Mesendoderm (in vitro differentiated cells): ENCODE results near the gene IFT52.

Experiments used
- DNase-seq: peaks from one replicate; pipeline ENCODE4 v3.0.0; 2013
- H2AK5ac ChIP-seq: 2 replicates; pipeline ENCODE4 v1.6.1; 2013; ENCODE audit warnings: low read length, inconsistent platforms
- H2BK120ac ChIP-seq: 2 replicates; pipeline ENCODE4 v1.6.1; 2013; ENCODE audit warnings: low read depth, mild to moderate bottlenecking, low read length, moderate library complexity, mixed read lengths
- H2BK15ac ChIP-seq: replicated peaks from 2 replicates; pipeline ENCODE4 v1.6.1; 2013; ENCODE audit warnings: low read depth, mild to moderate bottlenecking, moderate library complexity
- H2BK5ac ChIP-seq: 2 replicates; pipeline ENCODE4 v1.6.1; 2013; ENCODE audit warnings: low read length, inconsistent platforms
- H3K18ac ChIP-seq: 2 replicates; pipeline ENCODE4 v1.6.1; 2013; ENCODE audit warnings: mild to moderate bottlenecking, low read length, mixed read lengths
- H3K23ac ChIP-seq: one replicate; pipeline ENCODE4 v1.6.1; 2013; ENCODE audit warnings: low read length
- H3K27ac ChIP-seq: 2 replicates; pipeline ENCODE4 v1.5.1; 2013; ENCODE audit warnings: low read depth, mild to moderate bottlenecking, inconsistent platforms, low read length, moderate library complexity
- H3K27me3 ChIP-seq: 2 replicates; pipeline ENCODE4 v1.6.1; 2013; ENCODE audit warnings: low read length, control low read depth, mild to moderate bottlenecking, inconsistent platforms; ENCODE audit not compliant: insufficient read depth, poor library complexity
- H3K36me3 ChIP-seq: 2 replicates; pipeline ENCODE4 v1.6.1; 2013; ENCODE audit warnings: low read length, inconsistent platforms; ENCODE audit not compliant: control insufficient read depth, insufficient read depth
- H3K4ac ChIP-seq: one replicate; pipeline ENCODE4 v1.6.1; 2013; ENCODE audit warnings: low read depth, mild to moderate bottlenecking, low read length, moderate library complexity
- H3K4me1 ChIP-seq: 2 replicates; pipeline ENCODE4 v1.6.1; 2013; ENCODE audit warnings: low read depth, low read length, inconsistent platforms; ENCODE audit not compliant: control insufficient read depth
- H3K4me2 ChIP-seq: 2 replicates; pipeline ENCODE4 v1.6.1; 2013; ENCODE audit warnings: low read length
- H3K4me3 ChIP-seq: 2 replicates; pipeline ENCODE4 v1.5.1; 2013; ENCODE audit warnings: mild to moderate bottlenecking, low read length
- H3K56ac ChIP-seq: one replicate; pipeline ENCODE4 v1.6.1; 2013; ENCODE audit warnings: low read length
- H3K79me1 ChIP-seq: 2 replicates; pipeline ENCODE4 v1.6.1; 2013; ENCODE audit warnings: low read length, inconsistent platforms
- H3K79me2 ChIP-seq: 2 replicates; pipeline ENCODE4 v1.6.1; 2013; ENCODE audit warnings: mild to moderate bottlenecking, low read length; ENCODE audit not compliant: control insufficient read depth, insufficient read depth
- H3K9ac ChIP-seq: 2 replicates; pipeline ENCODE4 v1.6.1; 2013; ENCODE audit warnings: low read length, inconsistent platforms
- H4K5ac ChIP-seq: one replicate; pipeline ENCODE4 v1.6.1; 2013; ENCODE audit warnings: low read length
- H4K8ac ChIP-seq: one replicate; pipeline ENCODE4 v1.6.1; 2013; ENCODE audit warnings: low read depth, mild to moderate bottlenecking, control low read depth, low read length, moderate library complexity
- WGBS: extraction: QIAGEN DNeasy Blood & Tissue Kit; methylation state at CpG from one replicate; pipeline ENCODE4 v1.1.7; 2013; ENCODE audit warnings: low lambda C conversion rate, missing lambda C conversion rate; ENCODE audit not compliant: insufficient coverage; ENCODE audit errors: extremely low coverage; 5-methylcytosine and 5-hydroxymethylcytosine counted together

The IFT52 gene

DNA sequence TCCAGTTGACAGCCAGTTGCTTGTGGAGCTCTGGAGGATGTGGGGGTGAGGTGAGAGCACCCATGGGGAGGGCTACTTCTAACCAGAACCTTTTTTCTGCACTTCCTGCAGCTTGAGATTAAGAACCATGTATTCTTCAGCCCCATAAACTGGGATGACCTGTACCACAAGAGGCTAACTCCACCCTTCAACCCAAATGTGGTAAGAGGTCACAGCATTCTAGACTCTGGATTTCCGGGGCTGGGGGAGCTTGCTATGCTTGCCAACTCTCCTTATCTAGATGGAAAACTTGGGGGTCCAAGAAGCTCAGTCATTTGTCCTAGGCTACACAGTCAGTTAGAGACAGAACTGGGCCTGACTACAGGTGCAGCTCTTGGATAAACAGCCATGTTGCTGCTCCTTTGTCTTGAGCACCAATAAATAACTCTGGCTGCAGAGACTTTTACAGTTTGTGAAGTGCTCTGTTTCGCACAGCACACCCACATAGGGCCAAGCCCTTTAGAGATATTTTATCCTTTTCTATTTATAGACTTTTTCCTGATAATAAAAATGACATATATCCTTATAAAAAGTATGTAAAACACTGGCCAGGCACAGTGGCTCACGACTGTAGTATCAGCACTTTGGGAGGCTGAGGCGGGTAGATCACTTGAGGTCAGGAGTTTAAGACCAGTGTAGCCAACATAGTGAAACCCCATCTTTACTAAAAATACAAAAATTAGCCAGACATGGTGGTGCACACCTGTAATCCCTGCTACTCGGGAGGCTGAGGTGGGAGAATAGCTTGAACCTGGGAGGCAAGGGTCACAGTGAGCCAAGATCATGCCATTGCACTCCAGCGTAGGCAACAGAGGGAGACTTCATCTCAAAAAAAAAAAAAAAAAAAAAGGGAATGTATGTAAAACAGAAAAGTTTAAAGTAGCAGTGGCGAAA, 10.6 kb upstream of the IFT52 start:
- H3K4me2 ChIP-seq, result no peak overlapping the region
- no peaks in the 10 kb centered on the region for H3K36me3 ChIP-seq
- no peak overlapping the region for H2BK15ac ChIP-seq
- no peak overlapping the region for H3K18ac ChIP-seq
- H3K27me3 ChIP-seq, result no peaks in the 10 kb centered on the region
- no peak overlapping the region for H4K8ac ChIP-seq
- WGBS, result no CpG with 5 or more reads among the region's 7 CpGs
- no peak overlapping the region for H2AK5ac ChIP-seq
- H3K79me2 ChIP-seq, result no peaks in the 10 kb centered on the region
- no peaks in the 10 kb centered on the region for H3K4me1 ChIP-seq
- no peak overlapping the region for H4K5ac ChIP-seq
- no peak overlapping the region for H2BK5ac ChIP-seq
- H3K4me3 ChIP-seq, result no peak overlapping the region
- no peaks in the 10 kb centered on the region for H3K79me1 ChIP-seq
- no peak overlapping the region for H3K23ac ChIP-seq
- H3K9ac ChIP-seq, result no peak overlapping the region
- H3K27ac ChIP-seq, result no peak overlapping the region
- H2BK120ac ChIP-seq, result no peak overlapping the region
- H3K56ac ChIP-seq, result no peak overlapping the region
- DNase-seq, result no peak
- H3K4ac ChIP-seq, result no peak overlapping the region

DNA sequence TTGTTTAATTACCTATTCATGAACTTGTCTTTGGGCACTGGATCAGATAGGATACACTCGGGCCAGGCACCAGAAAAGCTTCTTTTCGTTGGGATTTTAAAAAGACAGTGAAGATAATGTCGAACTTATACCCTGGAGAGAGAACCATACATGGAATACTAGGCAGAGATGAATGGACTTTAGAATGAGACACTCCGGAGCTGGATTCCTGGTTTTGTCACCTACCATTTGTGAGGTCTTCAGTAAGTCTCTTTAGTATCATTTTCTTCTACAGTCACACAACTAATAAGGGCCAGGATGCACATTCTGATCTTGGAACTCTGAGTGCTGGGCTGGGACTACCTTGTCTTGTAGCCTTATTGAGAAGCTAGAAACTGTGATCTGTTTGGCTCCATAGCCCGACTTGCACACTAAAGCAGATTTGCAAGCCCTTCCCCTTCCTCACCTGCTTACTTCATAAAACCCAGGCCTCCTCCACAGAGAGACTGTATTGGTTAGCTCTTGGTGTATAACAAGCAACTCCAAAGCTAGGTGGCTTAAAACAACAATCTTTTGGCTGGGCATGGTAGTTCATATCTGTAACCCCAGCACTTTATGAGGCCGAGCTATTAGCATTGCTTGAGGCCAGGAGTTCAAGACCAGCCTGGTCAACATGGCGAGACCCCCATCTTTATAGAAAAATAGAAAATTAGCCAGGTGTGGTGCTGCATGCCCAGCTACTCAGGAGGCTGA, 7.4 kb upstream of the IFT52 start:
- Histone ChIP-seq H3K4me2 (no peak overlapping the region), H3K27me3 (no peaks in the 10 kb centered on the region), H2BK120ac (no peak overlapping the region), H3K18ac (no peak overlapping the region), H3K79me2 (no peaks in the 10 kb centered on the region), H4K5ac (no peak overlapping the region), H2BK5ac (no peak overlapping the region), H2AK5ac (no peak overlapping the region), H3K9ac (no peak overlapping the region), H3K36me3 (no peaks in the 10 kb centered on the region), H3K79me1 (no peaks in the 10 kb centered on the region), H3K4ac (no peak overlapping the region), H3K56ac (no peak overlapping the region), H3K27ac (no peak overlapping the region), H3K4me3 (no peak overlapping the region), H3K23ac (no peak overlapping the region), H4K8ac (no peak overlapping the region), H2BK15ac (no peak overlapping the region), H3K4me1 (no peaks in the 10 kb centered on the region)
- no peak for DNase-seq
- no CpG with 5 or more reads among the region's 7 CpGs for WGBS

DNA sequence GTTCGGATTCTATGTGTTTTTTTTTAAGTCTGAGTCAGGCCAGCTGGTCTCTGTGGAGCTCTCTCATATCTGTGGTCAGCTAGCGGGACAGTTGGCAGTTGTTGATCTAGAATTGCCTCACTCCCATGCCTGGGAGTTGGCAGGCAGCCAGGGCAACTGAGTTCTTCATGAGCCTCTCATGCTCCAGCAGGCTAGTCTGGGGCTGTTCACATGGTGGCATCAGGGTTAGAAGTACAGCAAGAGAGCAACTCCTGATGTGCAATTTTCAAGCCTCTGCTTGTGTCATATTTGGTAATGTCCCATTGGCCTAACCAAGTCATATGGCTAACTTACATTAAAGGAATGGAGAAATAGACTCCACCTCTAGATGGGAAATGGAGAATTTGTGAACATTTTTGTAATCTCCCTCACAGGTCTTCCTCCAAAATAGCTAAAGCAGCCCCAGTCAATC, 6.7 kb upstream of the IFT52 start:
- no peak overlapping the region for H2BK5ac ChIP-seq
- no peaks in the 10 kb centered on the region for H3K79me2 ChIP-seq
- H3K27me3 ChIP-seq, result no peaks in the 10 kb centered on the region
- no CpG with 5 or more reads among the region's 2 CpGs for WGBS
- H3K36me3 ChIP-seq, result no peaks in the 10 kb centered on the region
- H3K18ac ChIP-seq, result no peak overlapping the region
- H2AK5ac ChIP-seq, result no peak overlapping the region
- H2BK120ac ChIP-seq, result no peak overlapping the region
- no peak overlapping the region for H2BK15ac ChIP-seq
- H3K79me1 ChIP-seq, result no peaks in the 10 kb centered on the region
- no peak overlapping the region for H4K8ac ChIP-seq
- no peaks in the 10 kb centered on the region for H3K4me1 ChIP-seq
- no peak overlapping the region for H3K4me3 ChIP-seq
- H3K27ac ChIP-seq, result no peak overlapping the region
- no peak for DNase-seq
- no peak overlapping the region for H3K56ac ChIP-seq
- no peak overlapping the region for H3K23ac ChIP-seq
- H4K5ac ChIP-seq, result no peak overlapping the region
- no peak overlapping the region for H3K9ac ChIP-seq
- no peak overlapping the region for H3K4ac ChIP-seq
- H3K4me2 ChIP-seq, result no peak overlapping the region

DNA sequence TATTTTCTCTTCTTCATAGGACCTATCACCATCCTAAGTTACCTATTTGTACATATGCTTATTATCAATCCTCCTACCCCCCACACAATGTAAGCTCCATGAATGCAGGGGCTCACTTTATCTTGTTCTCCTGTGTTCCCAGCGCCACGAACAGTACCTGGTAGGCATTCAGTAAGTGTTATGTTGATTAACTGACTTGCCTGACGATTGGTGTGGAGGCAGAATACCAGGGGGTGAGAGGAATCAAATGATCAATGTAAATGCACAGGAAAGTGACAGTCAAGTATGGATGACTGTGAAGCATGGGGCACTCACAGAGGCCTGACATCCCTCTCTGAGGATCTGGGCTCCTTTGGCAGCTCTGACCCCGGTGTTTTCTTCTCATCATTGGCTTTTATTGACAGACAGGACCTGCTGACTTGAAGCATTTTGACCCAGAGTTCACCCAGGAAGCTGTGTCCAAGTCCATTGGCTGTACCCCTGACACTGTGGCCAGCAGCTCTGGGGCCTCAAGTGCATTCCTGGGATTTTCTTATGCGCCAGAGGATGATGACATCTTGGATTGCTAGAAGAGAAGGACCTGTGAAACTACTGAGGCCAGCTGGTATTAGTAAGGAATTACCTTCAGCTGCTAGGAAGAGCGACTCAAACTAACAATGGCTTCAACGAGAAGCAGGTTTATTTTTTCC, 6.1 kb upstream of the IFT52 start:
- Histone ChIP-seq H3K4ac (no peak overlapping the region), H3K4me3 (no peak overlapping the region), H2BK15ac (no peak overlapping the region), H3K36me3 (no peaks in the 10 kb centered on the region), H2BK120ac (no peak overlapping the region), H3K4me2 (no peak overlapping the region), H4K8ac (no peak overlapping the region), H3K23ac (no peak overlapping the region), H3K27me3 (no peaks in the 10 kb centered on the region), H3K56ac (no peak overlapping the region), H2AK5ac (no peak overlapping the region), H4K5ac (no peak overlapping the region), H3K79me2 (no peaks in the 10 kb centered on the region), H3K18ac (no peak overlapping the region), H3K9ac (no peak overlapping the region), H3K79me1 (no peaks in the 10 kb centered on the region), H3K27ac (no peak overlapping the region), H3K4me1 (no peaks in the 10 kb centered on the region), H2BK5ac (no peak overlapping the region)
- peak; percentile 40 for DNase-seq
- no CpG with 5 or more reads among the region's 7 CpGs for WGBS

DNA sequence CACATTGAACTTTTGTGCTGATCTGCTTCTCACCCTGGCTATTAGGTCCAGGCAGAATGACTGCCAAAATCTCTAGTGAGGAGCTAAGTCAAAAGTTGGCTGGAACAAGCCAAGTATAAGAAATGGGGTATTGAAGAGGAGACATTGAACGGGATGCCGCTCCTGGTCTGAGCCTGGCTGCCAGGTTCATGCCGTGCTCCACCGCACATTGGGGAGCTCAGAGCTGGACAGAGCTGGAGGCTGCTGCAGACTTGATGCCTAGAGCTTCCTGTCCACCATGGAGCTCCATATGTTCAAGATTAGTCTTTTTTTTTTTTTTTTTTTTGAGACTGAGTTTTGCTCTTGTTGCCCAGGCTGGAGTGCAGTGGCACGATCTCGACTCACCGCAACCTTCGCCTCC, 4.1 kb upstream of the IFT52 start:
- Histone ChIP-seq H3K23ac (no peak overlapping the region), H3K9ac (no peak overlapping the region), H3K27ac (no peak overlapping the region), H2BK15ac (no peak overlapping the region), H3K36me3 (no peaks in the 10 kb centered on the region), H4K8ac (no peak overlapping the region), H3K27me3 (no peaks in the 10 kb centered on the region), H3K18ac (no peak overlapping the region), H3K4me2 (no peak overlapping the region), H3K79me2 (no peaks in the 10 kb centered on the region), H3K4ac (no peak overlapping the region), H2BK5ac (no peak overlapping the region), H3K79me1 (no peaks in the 10 kb centered on the region), H2AK5ac (no peak overlapping the region), H2BK120ac (no peak overlapping the region), H3K4me1 (no peaks in the 10 kb centered on the region), H3K56ac (no peak overlapping the region), H4K5ac (no peak overlapping the region), H3K4me3 (no peak overlapping the region)
- no peak for DNase-seq
- WGBS, result no CpG with 5 or more reads among the region's 8 CpGs
